NCI-H1930 (cell line): ENCODE measurements around the gene DOCK6.
A peak's percentile ranks its signal among the peaks of the same experiment; 100 is the strongest.

Source experiments
- DNase-seq, 2 experiments: peaks; one replicate each; lab custom pipeline; 2025; lab: John Stamatoyannopoulos, UW

DOCK6 gene, protein sequence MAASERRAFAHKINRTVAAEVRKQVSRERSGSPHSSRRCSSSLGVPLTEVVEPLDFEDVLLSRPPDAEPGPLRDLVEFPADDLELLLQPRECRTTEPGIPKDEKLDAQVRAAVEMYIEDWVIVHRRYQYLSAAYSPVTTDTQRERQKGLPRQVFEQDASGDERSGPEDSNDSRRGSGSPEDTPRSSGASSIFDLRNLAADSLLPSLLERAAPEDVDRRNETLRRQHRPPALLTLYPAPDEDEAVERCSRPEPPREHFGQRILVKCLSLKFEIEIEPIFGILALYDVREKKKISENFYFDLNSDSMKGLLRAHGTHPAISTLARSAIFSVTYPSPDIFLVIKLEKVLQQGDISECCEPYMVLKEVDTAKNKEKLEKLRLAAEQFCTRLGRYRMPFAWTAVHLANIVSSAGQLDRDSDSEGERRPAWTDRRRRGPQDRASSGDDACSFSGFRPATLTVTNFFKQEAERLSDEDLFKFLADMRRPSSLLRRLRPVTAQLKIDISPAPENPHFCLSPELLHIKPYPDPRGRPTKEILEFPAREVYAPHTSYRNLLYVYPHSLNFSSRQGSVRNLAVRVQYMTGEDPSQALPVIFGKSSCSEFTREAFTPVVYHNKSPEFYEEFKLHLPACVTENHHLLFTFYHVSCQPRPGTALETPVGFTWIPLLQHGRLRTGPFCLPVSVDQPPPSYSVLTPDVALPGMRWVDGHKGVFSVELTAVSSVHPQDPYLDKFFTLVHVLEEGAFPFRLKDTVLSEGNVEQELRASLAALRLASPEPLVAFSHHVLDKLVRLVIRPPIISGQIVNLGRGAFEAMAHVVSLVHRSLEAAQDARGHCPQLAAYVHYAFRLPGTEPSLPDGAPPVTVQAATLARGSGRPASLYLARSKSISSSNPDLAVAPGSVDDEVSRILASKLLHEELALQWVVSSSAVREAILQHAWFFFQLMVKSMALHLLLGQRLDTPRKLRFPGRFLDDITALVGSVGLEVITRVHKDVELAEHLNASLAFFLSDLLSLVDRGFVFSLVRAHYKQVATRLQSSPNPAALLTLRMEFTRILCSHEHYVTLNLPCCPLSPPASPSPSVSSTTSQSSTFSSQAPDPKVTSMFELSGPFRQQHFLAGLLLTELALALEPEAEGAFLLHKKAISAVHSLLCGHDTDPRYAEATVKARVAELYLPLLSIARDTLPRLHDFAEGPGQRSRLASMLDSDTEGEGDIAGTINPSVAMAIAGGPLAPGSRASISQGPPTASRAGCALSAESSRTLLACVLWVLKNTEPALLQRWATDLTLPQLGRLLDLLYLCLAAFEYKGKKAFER (N-terminal part only)

DNA sequence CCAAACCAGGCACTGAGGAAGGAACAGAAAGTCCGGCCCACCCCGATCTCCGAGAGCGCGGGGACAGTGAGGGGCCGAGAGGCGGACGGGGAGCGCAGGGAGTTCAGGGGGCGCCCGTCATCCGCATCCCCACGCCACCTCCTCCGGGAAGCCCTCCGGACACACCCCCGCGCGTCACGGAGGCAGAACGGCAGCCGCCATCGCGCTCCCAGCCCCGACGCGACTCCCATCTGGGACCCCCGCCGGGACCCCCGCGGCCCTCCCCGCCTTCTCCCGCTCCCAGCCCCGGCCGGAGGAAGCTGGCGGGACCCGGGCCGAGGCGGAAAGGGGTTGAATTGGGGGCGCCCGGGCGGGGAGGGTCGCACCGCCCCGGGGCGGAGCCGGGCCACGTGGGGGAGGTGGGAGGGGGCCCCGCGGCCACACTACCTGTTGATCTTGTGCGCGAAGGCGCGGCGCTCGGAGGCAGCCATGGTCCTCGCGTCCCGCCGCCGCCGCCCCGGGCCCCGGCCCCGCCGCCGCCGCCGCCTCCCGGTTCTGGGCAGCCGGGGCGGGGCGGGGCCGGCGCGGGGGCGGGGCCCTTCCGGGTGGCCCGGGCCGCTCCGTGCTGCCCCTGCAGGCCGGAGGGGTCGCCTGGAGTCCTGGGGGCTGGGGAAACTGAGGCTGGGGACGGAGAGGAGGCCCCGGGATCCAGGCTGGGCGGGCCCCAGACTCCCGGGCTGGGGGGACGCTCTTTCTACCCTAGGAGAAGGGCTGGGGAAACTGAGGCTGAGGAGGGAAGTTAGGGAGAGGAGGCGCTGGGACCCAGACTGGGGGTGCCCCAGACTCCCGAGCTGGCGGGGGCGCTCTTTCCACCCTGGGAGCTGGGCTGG lies at the start of gene DOCK6:
Gene DOCK6 (minus strand): TSS at position 554 of the 869 bp plus-strand sequence. CDS start 84 bp downstream, at position 470.
- no peak for DNase-seq

DNA sequence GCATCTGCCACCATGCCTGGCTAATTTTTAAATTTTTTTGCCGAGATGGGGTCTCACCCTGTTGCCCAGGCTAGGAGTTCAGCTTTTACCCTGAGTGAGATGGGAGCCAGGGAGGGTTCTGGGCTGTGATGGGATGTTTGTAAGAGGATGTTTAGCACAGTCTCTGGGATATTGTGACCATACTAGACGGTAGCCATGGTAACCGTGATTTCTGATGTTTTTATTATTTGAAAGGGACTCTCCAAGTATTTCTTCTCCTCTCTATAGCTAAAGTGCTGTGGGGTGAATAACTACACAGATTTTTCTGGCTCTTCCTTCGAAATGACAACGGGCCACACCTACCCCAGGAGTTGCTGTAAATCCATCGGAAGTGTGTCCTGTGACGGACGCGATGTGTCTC lies 44.0 kb upstream of the DOCK6 start:
- no peak for DNase-seq

DNA sequence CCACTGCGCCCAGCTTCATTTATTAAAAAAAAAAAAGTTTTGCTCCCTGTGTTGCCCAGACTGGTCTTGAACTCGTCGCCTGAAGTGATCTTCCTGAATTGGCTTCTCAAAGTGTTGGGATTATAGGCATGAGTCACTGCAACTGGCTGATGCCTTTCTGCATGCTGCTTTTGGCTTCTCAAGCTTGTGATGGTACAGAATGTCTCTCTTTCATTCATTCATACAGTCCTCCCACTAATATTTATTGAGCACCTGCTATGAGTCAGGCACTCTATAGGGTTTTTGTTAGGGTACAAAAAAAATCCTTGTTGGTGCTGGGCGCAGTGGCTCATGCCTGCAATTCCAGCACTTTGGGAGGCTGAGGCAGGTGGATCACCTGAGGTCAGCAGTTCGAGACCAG lies 42.6 kb upstream of the DOCK6 start:
- no peak for DNase-seq

DNA sequence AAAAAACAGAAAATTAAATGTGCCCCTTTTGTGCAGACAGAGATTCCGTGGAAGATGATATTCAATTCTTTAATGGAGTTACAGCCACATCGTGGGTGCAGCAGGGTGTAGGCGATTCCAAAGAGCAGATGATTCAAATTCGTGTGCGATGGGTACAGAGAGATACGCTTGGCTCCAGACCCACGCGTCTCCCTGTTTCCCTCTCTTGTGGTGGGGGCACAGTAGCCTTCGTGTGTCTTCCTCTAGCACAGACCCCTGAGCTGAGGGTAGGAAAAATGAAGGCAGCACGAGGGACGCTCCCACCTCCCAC lies 38.4 kb upstream of the DOCK6 start:
- no peak for DNase-seq

DNA sequence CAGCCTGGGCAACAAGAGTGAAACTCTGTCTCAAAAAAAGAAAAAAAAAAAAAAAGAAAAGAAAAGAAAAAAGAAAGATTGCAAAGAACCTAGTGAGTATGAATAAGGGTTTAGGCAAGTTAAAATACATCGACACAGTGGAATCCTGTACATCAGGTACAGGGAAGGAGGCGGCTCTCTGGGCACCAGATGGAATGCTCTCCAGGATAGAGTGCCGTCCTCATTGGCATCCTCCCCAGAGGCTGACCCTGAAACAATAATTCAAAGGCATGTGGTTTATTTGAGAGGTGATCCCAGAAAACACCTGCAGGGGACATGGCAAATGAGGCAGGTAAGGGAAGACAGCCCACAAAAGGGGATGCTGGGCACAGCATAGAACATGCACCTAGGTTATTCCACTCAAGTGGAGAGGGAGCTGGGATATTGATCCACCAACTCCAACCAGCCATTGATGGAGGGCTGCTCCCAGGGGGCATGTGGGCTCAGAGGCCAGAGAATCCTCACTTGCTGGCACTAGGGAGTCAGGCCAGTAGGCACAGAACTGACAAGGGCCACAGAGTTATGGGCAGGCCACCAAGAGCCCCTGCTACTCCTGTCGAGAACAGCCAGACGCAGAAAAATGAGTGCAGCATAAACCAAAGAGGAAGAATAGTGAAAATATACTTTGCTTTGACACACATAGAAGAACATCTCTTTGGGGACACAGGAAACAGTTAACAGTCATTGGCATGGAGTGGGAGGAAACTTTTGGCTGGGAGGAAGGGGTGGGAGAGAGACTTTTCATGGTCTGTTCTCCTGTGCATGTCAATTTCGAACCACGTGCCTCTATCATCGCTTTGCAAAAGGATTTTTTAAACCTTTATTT lies 37.9 kb upstream of the DOCK6 start:
- no peak for DNase-seq

DNA sequence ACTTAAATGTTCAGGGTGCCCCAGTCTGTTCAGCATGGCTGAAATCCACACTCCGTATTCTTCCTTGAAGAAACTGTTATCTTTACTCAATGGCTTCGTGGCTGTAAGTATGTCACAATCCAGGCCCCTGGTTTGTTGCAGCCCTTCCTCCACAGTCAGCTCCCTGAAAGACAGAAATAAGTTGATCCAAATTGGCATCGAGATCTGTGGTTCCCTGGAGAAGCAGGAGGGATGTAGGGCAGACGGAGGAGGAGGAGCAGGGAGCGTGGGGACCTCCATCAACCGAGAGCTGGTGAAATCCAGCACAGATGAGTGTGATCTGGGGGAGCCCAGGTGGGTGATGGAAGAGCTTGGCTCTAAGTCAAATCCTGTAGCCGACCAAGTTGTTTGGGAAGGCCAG lies 33.9 kb upstream of the DOCK6 start:
- DNase-seq, result no peak

DNA sequence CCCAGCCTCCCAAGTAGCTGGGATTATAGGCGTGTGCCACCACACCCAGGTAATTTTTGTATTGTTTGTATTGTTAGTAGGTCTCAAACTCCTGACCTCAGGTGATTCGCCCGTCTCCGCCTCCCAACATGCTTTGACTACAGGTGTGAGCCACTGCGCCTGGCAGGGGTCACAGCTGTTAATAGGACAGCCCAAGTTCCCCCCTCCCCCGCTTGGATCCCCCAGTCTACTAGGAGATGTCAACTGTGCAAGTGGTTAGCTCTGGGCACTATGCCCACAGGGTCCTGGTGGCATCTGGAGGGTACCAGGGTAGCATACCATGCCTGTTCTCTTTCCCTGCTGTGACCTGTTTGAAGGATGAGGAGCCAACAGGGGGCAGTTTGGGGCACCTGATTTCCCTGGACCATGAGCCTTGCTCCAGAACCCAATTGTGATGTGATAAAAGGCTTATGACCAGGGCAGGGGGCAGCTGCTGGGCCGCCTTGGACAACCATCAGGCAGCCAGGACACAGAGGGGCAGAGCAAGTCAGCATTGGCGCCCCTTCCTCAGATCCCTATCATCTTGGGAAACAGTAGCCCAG lies 33.4 kb upstream of the DOCK6 start, which contains the start of gene TSPAN16:
Gene TSPAN16 (plus strand): TSS at position 496 of the 581 bp plus-strand sequence. CDS start 138 bp downstream, outside the sequence.
- no peak for DNase-seq

DNA sequence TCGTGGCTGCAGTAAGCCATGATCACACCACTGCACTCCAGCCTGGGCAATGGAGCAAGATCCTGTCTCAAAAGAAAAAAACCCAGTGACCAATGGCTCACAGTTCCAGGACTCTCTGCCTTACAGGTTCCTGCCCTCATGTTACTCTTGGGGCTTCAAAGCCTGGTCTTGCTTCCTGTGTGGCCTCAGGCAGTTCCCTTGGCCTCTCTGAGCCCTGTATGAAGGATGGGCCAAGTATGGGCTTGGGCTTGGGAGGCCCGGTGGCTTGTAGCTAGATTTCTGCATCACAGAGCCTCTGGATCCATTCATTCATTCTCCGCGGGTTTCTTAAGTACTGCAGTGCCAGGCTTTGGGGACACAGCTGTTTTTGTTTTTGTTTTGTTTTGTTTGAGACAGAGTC lies 32.9 kb upstream of the DOCK6 start:
- no peak for DNase-seq

DNA sequence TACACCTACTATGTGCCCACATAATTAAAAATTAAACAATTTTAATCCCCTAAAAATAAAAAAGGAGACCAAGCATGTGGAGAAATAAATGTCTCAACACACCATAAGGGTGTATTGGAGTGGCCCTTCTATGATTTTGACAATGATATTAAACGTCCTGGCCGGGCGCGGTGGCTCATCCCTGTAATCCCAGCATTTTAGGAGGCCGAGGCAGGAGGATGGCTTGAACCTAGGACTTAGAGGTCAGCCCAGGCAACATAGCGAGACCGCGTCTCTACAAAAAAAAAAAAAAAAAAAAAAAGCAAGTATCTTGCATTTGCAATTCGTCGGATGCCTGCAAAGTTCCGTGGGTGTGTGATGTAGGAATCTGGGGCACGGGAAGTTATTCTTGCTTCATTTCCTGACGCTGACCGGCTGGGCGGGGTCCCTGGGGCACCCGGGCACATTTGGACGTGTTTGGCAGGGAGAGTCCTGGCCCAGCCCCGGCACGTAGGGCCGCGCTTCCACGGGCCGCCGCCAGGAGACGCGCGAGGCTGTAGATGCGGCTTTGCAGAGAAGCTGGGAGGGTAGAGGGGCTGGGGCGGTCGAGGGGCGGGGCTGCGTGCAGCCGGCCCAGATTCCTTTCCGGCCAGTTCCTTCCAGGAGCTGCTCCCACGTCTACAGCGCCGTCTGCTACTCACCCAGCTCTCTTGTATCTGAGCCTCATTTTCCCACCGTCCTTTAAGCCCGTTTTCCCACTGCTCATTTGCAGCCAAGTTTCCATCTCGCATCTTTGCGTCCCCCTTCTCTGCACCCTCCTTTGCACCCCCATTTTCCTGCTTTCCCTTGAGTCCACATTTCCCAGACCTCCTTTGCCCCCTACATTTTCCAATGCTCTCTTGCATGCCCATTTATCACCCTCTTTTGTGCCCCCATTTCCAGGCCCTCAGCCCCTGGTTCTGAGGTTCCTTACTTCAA lies 31.4 kb upstream of the DOCK6 start:
- peak; percentile 61 to 66 for DNase-seq

DNA sequence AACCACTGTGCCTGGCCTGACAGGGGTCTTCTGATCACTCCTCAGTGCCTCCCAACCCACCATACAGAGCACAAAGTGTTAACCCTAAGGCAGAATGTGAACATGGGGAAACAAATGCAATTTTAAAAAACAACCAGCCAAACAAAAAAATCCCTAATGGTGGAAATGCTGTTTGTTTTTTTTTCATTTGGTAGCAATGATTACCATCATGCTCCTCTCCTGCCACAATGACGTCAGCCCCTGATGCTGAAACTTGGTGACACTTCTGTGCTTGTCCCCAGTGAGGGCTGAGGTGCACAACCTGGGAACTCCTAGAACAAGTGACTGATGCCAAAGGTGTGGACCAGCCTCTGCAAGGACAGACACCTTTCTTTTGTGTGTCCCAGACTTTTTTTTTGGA lies 29.7 kb upstream of the DOCK6 start:
- no peak for DNase-seq

DNA sequence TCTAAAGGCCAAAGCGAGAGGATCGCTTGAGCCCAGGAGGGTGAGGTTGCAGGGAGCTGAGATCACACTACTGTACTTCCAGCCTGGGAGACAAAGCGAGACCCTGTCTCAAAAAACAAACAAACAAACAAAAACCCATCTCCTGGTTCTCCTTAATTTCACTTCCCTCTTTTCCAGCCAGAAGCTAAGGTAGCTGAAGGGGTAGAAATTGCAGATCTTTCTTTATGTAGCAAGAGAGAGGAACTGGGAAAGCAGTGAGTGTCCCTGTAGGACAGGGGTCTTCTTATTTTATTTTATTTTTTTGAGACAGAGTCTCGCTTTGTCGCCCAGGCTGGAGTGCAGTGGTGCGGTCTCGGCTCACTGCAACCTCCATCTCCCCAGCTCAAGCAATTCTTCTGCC lies 29.1 kb upstream of the DOCK6 start:
- DNase-seq, result no peak

DNA sequence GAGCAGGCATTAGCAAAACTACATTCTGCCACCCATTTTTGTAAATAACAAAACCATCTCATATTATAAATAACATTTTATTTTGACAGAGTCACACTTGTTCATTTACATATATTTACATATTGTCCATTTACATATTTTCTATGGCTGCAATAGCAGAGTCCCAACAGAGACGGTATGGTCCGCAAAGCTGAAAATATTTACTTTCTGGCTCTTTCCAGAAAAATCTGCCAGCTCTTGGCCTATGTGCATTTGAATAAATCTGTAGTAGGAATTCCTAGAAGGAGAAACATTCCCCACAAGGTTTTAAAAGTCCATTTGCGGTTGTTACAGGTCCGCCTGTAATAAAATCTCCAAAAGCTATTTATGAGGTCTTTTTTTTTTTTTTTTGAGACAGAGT lies 27.9 kb upstream of the DOCK6 start:
- no peak for DNase-seq

DNA sequence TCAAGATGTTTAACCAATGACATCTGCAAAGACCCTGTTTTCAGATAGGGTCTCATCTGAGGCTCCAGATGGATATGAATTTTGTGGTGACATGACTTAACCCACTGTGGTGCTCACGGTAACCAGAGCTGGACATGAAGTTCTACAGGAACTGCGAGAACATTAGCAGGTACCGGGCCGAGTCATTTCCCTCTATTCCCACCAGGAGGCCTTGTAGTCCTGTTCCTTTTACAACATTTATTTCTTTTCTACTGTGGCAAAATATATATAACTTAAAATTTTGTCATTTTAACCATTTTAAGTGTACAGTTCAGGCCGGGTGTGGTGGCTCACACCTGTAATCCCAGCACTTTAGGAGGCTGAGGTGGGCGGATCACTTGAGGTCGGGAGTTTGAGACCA lies 26.0 kb upstream of the DOCK6 start:
- no peak for DNase-seq

DNA sequence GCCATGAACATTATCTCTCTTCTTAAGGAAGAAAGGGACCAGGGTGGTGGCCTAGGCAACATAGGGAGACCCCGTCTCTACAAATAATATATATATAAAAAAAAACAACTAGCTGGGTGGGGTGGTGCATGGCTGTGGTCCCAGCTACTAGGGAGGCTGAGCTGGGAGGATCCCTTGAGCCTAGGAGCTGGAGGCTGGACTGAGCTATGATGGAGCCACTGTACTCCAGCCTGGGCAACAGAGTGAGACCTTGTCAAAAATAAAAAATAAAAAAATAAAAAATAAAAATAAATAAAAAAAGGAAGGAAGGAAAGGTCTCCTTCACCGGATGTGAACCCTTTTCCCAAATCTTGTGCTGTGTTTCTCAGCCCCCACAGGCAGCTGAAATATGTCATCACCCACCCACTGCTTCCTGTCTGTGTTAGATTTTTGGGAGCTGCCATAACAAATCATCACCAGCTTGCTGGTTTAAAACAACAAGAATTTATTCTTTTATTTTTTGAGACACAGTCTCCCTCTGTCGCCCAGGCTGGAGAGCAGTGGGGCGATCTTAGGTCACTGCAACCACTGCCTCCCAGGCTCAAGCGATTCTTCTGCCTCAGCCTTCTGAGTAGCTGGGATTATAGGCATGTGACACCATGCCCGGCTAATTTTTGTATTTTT lies 24.1 kb upstream of the DOCK6 start:
- DNase-seq, result no peak

DNA sequence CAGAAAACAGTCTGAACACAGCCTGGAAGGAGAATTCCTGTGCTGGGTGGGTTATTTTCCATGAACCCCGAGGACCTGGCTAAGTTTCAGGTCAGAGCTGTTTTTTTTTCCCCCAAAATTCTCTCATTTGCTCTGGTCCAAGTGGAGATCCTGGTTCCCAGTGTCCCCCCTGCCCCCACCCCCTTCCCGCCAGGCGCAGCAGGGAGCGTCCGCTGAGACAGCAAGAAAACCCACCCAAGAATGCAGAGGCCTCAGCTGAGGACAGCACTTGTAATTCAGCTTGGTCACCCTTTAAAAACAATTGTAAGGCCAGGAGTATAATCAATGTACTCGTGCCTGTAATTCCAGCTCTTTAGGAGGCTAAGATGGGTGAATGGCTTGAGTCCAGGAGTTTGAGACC lies 22.2 kb upstream of the DOCK6 start:
- DNase-seq, result no peak

DNA sequence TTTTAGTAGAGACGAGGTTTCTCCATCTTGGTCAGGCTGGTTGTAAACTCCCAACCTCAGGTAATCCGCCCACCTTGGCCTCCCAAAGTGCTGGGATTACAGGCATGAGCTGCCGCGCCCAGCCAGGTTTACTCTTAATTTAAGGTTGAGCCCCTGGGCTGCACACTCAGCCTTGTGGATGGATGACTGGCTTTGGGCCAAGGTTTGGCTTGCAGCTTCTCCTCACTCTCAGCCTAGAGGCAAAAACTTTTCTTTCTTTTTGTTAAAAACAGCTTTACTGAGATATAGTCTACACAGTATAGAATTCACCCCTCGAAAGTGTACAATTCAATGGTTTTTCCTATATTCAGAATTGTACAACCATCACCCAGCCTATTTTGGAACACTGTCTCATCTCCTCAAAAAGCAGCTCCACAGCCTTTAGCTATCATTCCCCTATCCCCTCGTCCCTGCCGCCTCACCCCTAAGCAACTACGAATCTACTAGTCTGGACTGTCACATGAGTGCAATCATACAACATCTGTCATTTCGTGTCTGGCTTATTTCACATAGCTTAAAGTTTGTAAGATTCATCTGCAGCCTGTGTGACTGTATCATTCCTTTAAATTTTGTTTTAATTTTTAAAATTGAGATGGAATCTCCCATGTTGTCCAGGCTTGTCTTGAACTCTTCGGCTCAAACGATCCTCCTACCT lies 19.2 kb upstream of the DOCK6 start:
- DNase-seq, result no peak

DNA sequence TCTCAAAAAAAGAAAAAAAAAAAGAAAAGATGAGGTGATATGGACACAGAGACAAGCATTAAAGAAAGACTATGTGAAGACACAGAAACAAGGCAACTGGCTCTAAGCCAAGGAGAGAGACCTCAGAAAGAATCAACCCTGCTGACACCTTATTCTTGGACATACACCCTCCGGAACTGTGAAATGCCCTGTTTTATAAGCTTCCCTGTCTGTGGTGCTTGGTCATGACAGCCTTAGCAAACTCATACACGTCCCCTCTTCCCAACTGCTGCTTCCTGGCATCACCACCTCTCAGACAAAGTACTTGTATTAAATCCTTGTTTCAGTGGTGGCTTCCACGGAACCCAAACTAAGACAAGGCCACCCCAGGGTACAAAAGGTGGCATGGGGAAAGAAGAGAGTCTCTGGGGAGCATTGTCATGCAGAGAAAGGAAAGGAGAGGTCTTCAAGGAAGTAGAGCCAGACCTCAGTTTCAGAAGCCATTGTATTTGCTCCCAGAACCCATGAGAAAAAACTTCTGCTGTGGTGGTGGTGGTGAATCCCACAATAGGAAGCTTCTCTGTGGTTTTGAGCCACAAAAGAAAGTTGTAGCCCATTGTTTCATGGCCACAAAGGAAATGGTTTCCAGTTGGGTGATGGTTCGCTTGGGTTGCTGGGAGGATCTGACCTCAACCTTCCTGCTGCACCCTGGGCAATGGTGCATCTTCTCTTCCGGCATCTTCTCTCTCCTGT lies 17.3 kb upstream of the DOCK6 start:
- no peak for DNase-seq
